ENCODE measurements around the gene DHRSX. TPM values are rescaled to one million over a fixed set of nuclear protein-coding genes. Genes with fewer than 3 reads are reported as not detected.

The DHRSX gene
- total RNA-seq, 2 donors from 2014 or later, result 16.4 to 16.6 TPM

DNA sequence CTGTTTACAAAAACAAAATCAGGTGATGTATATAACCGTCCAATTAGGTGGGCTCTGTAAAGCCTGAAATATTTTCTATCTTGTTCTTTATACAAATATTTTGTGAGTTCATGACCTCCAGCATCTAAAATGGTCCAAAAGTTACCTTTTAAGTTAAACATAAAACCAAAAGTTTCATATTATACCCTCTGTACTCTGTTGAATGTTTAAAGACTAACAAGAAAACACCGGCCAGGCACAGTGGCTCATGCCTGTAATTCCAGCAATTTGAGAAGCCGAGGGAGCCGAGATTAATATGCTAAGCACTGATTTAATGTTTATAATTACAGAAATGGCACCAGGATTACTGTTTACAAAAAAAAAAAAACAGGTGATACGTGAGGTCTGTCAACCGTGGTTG lies 328.4 kb downstream of the DHRSX start:
- Mint-ChIP-seq H3K36me3 (peaks cover 23 to 26% of the 10 kb centered on the region in 2 donors), H3K9me3 (peaks cover 27 to 37% of the 10 kb centered on the region in 2 donors), H3K27ac (no peak overlapping the region)
- ATAC-seq (no peak), DNase-seq (ENCODE audit: low spot score in 2 of 2) (no peak)

Other genes starting within 250 kb of the DHRSX start
- gene ZBED1, start within 50 bp of the DHRSX start, total RNA-seq, result 10 to 100 TPM; 19.2 to 33.4 TPM
- gene CD99, start 190.3 kb upstream of the DHRSX start, total RNA-seq, result 100 to 1,000 TPM in 1 of 2 donors, 10 to 100 TPM in 1; 64.1 to 158 TPM